ENCODE measurements around the gene SORCS2.

The SORCS2 gene

DNA sequence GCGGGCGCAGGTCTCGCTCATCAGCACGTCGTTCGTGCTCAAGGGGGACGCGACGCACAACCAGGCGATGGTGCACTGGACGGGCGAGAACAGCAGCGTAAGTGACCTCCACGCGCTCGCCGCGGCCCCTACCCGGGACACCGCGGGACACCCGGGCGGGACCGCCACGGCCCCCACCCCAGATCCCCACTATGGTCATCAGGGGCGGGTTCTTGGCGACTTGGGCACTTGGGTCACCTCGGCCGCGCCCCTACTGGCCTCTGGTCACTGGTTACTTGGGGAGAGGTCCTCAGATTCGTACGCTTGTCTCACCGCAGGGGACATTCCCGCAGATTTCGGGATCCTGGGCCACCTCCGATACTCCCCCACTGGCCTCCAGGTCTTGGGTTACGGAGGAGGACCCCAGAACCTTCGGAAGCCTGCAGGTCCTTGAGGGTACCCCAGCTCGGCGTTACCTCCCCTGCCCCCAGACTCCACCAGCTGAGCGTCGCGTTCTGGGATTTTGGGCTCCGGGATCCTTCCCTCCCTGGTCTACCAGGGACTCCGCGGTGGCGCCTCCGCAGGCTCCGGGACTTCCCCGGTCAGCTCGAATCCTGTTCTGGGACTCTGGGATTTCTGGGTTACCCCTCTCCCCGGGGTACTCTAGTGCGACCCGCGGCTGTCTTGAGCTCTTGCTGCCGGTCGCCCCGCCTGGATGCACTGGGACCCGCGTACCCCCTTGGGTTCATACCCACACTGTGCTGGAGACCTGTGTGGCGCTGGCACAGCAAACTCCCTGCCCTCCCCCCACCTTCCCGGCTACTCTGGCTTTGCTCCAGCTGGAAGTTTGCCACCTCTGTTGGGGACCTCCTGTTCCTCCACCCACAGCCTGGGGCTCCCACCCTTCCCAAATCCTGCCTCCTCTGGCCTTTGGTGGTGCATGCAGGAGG lies 956 bp downstream of the SORCS2 start:
- Histone ChIP-seq H3F3A (ENCODE audit: insufficient read depth, low read length) (no peaks in the 10 kb centered on the region), H3K27me3 (ENCODE audit: insufficient read depth, low read length) (no peaks in the 10 kb centered on the region), H3K9me2 (ENCODE audit: low read depth, low read length) (no peaks in the 10 kb centered on the region), H3K4me3 (ENCODE audit: low read depth, low read length, poor library complexity, severe bottlenecking) (no peak overlapping the region), H3K4me2 (ENCODE audit: low read length) (no peak overlapping the region), H3K36me3 (ENCODE audit: insufficient read depth, low read length) (no peaks in the 10 kb centered on the region), H4K20me1 (ENCODE audit: insufficient read depth, low read length) (no peaks in the 10 kb centered on the region), H3K79me2 (ENCODE audit: insufficient read depth, low read length) (no peaks in the 10 kb centered on the region), H3K4me1 (ENCODE audit: insufficient read depth, low read length, severe bottlenecking) (no peaks in the 10 kb centered on the region), H3K27ac (ENCODE audit: low read depth, low read length, poor library complexity, severe bottlenecking) (no peak overlapping the region), H2AFZ (ENCODE audit: low read length) (no peak overlapping the region), H3K9me3 (ENCODE audit: low read length) (no peaks in the 10 kb centered on the region), H3K9ac (ENCODE audit: low read length) (no peak overlapping the region)
- TF ChIP-seq EZH2 (IDR thresholded peaks at IDR 0.05; ENCODE audit: borderline replicate concordance, low read length) (no peak), CTCF (IDR thresholded peaks at IDR 0.05; ENCODE audit: low read length) (no peak)

DNA sequence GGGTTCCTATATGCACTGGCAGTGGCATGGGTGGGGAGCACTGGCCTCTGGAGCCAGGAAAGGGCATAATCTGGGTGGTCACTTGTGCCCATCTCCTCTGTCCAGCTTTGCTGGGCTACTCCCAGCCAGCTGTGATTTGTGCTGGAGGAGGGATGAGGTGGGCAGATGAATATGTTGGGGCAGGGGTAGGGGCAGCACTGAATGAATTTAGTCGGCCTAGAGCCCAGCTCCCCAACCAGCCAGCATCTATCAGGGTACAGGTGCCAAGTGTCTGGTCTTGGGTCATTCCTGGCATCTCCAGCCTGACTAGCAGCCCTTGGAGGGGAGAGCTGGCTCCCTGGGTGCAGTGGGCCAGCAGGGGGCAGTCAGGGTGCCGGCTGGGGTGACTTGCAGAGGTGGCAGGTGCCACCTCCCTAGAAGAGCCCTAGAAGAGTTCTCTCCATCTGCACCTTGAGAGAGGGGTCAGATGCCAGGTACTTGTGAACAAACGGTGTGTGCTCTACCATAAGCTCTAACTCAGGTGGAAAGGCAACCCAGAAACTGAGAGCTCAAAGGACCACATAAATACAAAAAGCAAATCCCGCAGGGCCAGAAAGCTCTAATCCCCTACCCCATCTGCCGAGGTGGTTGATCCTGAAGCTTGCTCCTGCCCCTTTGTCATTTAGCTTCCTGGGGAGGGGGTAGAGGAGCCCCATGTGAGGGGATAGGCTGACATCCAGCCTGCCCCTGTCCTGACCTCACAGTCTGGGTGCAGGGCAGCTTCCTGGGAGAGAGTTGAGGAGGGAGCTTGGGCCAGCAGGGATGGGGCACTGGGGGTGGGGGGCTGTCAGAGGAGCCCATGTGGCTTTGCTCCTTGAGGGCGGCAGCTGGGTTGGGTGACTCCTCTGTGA lies 2.2 kb downstream of the SORCS2 start:
- no peaks in the 10 kb centered on the region for H3K9me3 ChIP-seq (ENCODE audit: low read length)
- H4K20me1 ChIP-seq (ENCODE audit: insufficient read depth, low read length) = no peaks in the 10 kb centered on the region
- no peak overlapping the region for H2AFZ ChIP-seq (ENCODE audit: low read length)
- H3K9me2 ChIP-seq (ENCODE audit: low read depth, low read length) = no peaks in the 10 kb centered on the region
- H3K79me2 ChIP-seq (ENCODE audit: insufficient read depth, low read length) = no peaks in the 10 kb centered on the region
- no peak overlapping the region for H3K4me3 ChIP-seq (ENCODE audit: low read depth, low read length, poor library complexity, severe bottlenecking)
- H3K4me1 ChIP-seq (ENCODE audit: insufficient read depth, low read length, severe bottlenecking) = no peaks in the 10 kb centered on the region
- no peaks in the 10 kb centered on the region for H3F3A ChIP-seq (ENCODE audit: insufficient read depth, low read length)
- H3K36me3 ChIP-seq (ENCODE audit: insufficient read depth, low read length) = no peaks in the 10 kb centered on the region
- H3K4me2 ChIP-seq (ENCODE audit: low read length) = no peak overlapping the region
- no peak overlapping the region for H3K9ac ChIP-seq (ENCODE audit: low read length)
- H3K27me3 ChIP-seq (ENCODE audit: insufficient read depth, low read length) = no peaks in the 10 kb centered on the region
- no peak for TF ChIP-seq CTCF (IDR thresholded peaks at IDR 0.05; ENCODE audit: low read length)
- TF ChIP-seq EZH2 (IDR thresholded peaks at IDR 0.05; ENCODE audit: borderline replicate concordance, low read length) = no peak
- no peak overlapping the region for H3K27ac ChIP-seq (ENCODE audit: low read depth, low read length, poor library complexity, severe bottlenecking)

DNA sequence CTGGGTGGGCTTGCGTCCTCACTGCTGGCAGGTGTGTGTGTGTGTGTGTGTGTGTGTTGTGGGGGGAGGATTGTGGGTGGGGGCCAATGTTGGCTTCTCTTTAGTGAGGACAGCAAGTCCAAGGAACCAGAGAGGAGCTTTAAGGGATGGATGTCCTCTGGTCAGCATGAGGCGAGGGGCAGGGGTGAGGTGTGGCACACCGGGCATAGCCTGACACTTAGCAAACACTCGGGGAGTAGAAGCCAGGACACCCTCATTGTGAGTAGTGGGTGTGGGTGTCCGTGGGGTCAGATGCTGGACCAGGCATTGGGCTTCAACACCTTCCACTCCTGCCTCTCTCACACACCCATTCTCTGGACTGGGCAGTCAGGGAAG lies 2.8 kb downstream of the SORCS2 start:
- Histone ChIP-seq H3K9me2 (ENCODE audit: low read depth, low read length) (no peaks in the 10 kb centered on the region), H3K36me3 (ENCODE audit: insufficient read depth, low read length) (no peaks in the 10 kb centered on the region), H3K4me3 (ENCODE audit: low read depth, low read length, poor library complexity, severe bottlenecking) (no peak overlapping the region), H3K27ac (ENCODE audit: low read depth, low read length, poor library complexity, severe bottlenecking) (no peak overlapping the region), H3K27me3 (ENCODE audit: insufficient read depth, low read length) (no peaks in the 10 kb centered on the region), H3K9me3 (ENCODE audit: low read length) (no peaks in the 10 kb centered on the region), H3K4me2 (ENCODE audit: low read length) (no peak overlapping the region), H4K20me1 (ENCODE audit: insufficient read depth, low read length) (no peaks in the 10 kb centered on the region), H3F3A (ENCODE audit: insufficient read depth, low read length) (no peaks in the 10 kb centered on the region), H3K9ac (ENCODE audit: low read length) (no peak overlapping the region), H2AFZ (ENCODE audit: low read length) (no peak overlapping the region), H3K4me1 (ENCODE audit: insufficient read depth, low read length, severe bottlenecking) (no peaks in the 10 kb centered on the region), H3K79me2 (ENCODE audit: insufficient read depth, low read length) (no peaks in the 10 kb centered on the region)
- TF ChIP-seq CTCF (IDR thresholded peaks at IDR 0.05; ENCODE audit: low read length) = no peak

All from OCI-LY1 (cell line).